ENCODE data around the gene IZUMO1. TPM values are rescaled to one million over a fixed set of nuclear protein-coding genes. Genes with fewer than 3 reads are reported as not detected.

IZUMO1 gene
- total and polyA plus RNA-seq, 2 of the 8 experiments (the other 6 are each of a cell fraction or from before 2014, with no cell fraction given): 0.33 to 1.8 TPM

- no peaks in the 10 kb centered on the region for H3K79me1 ChIP-seq (ENCODE audit: low read depth, low read length)
- H4K20me1 ChIP-seq (replicated peaks in 1 of 2; ENCODE audit: control insufficient read depth in 1 of 2, insufficient read depth in 2 of 2, low read length in 2 of 2): no peaks in the 10 kb centered on the region
- no peak overlapping the region for H2BK20ac ChIP-seq (ENCODE audit: low read length)
- no peaks in the 10 kb centered on the region for H3K27me3 ChIP-seq (replicated peaks in 1 of 4; ENCODE audit: control insufficient read depth in 3 of 4, extremely low read depth in 1 of 4, insufficient read depth in 3 of 4, low read length in 3 of 4)
- H4K5ac ChIP-seq (ENCODE audit: insufficient read length, low read depth, low read length): peak overlapping the region; percentile 51
- peak overlapping the region; percentile 67 for H3K56ac ChIP-seq (replicated peaks; ENCODE audit: insufficient read length, low read depth, low read length)
- DNase-seq (ENCODE audit: low read depth in 1 of 2, low spot score in 2 of 2): peak; percentile 98 to 99
- H3K23ac ChIP-seq (ENCODE audit: insufficient read length): no peak overlapping the region
- no peak for FAIRE-seq
- peak overlapping the region; percentile 71; the same call in 1 of the 2 replicates for H2BK5ac ChIP-seq (ENCODE audit: low read depth, low read length)
- H2BK12ac ChIP-seq (ENCODE audit: low read depth, low read length): 0 out of 2 replicates have a peak overlapping the region, but pooled peaks have one; percentile 27
- peak overlapping the region; percentile 76 to 86 (median 82) for H3K4me3 ChIP-seq (ENCODE audit: extremely low read depth in 1 of 4, insufficient read depth in 2 of 4, low read depth in 3 of 4, low read length in 4 of 4)
- ChIA-PET POLR2A (ENCODE audit: partially characterized antibody) (interaction anchor here (0.6 to 7.7 kb wide), 19 partner anchors 11 to 158 kb away, joined by 3 to 59 read pairs (median 5); partner anchors contain the start of genes CA11, FUT2, IZUMO1 and PPP1R15A), CTCF (ENCODE audit: partially characterized antibody) (interaction anchor here (0.7 to 8.2 kb wide), 9 partner anchors 13 to 68 kb away, joined by 3 to 53 read pairs (median 12); partner anchors contain the start of gene CA11)
- no peak overlapping the region for H3K4ac ChIP-seq (replicated peaks; ENCODE audit: insufficient read length, low read depth, low read length)
- no peaks in the 10 kb centered on the region for H3K79me2 ChIP-seq (ENCODE audit: control insufficient read depth in 1 of 2, insufficient read depth in 2 of 2, low read length in 2 of 2)
- no peak overlapping the region; the same call in 1 of the 2 replicates for H3K18ac ChIP-seq (ENCODE audit: extremely low read depth, low read length)
- H2AFZ ChIP-seq (ENCODE audit: low read length): 0 out of 2 replicates have a peak overlapping the region, but pooled peaks have one; percentile 30
- H3K9ac ChIP-seq (replicated peaks in 1 of 4; ENCODE audit: extremely low read depth in 1 of 4, low read depth in 3 of 4, low read length in 3 of 4): peak overlapping the region; percentile 20 to 51 (median 29); a peak in 5 of 7 replicates
- peaks cover 0 to 27% (median 7%) of the 10 kb centered on the region in 4 experiments; a peak in 6 of 7 replicates for H3K4me1 ChIP-seq (replicated peaks in 1 of 4; ENCODE audit: control insufficient read depth in 3 of 4, insufficient read depth in 4 of 4, low read length in 3 of 4)
- H3K23me2 ChIP-seq (ENCODE audit: low read depth, low read length): peaks cover 19% of the 10 kb centered on the region; the same call in 1 of the 2 replicates
- no peaks in the 10 kb centered on the region for H3K36me3 ChIP-seq (ENCODE audit: control insufficient read depth in 2 of 4, insufficient read depth in 4 of 4, low read length in 3 of 4)
- no peak overlapping the region for H2AK5ac ChIP-seq (ENCODE audit: low read depth, low read length)
- peak overlapping the region; percentile 42 for H3K14ac ChIP-seq (ENCODE audit: insufficient read length)
- H4K8ac ChIP-seq (ENCODE audit: extremely low read depth, insufficient read depth, low read length): peak overlapping the region; percentile 75
- no peak overlapping the region for H2BK15ac ChIP-seq (ENCODE audit: low read length)
- H4K91ac ChIP-seq (replicated peaks; ENCODE audit: insufficient read length, low read length): peak overlapping the region; percentile 74
- peak overlapping the region; percentile 70; the same call in 1 of the 2 replicates for H3K27ac ChIP-seq (ENCODE audit: low read depth, low read length)
- no peak overlapping the region for H2BK120ac ChIP-seq (replicated peaks; ENCODE audit: low read depth, low read length)
- H3K9me3 ChIP-seq (ENCODE audit: insufficient read depth in 2 of 2, low read depth in 1 of 2, low read length in 1 of 2): 0 out of 4 replicates have a peak, but pooled peaks cover 0 to 3% of the 10 kb centered on the region in 2 experiments
- peak overlapping the region; percentile 78 to 82 for H3K4me2 ChIP-seq (ENCODE audit: insufficient read depth in 1 of 2, low read depth in 2 of 2, low read length in 2 of 2)
- 4% methylated on average over 40 of the region's 67 CpGs; no CpG with 5 or more reads in 1 of the 2 experiments for WGBS, 2 experiments (ENCODE audit: extremely low coverage in 1 of 2, insufficient coverage in 1 of 2, insufficient read length in 1 of 2, insufficient replicate concordance in 2 of 2, low coverage in 1 of 2, low lambda C conversion rate in 2 of 2, missing lambda C conversion rate in 1 of 2)
- TF ChIP-seq SP1 (IDR thresholded peaks at IDR 0.05; ENCODE audit: low read depth, low read length) (peak; percentile 57; the same call in 1 of the 2 replicates), MAFK (IDR thresholded peaks at IDR 0.05; ENCODE audit: low read depth, low read length) (no peak), CHD2 (IDR thresholded peaks at IDR 0.05; ENCODE audit: low read length) (0 out of 2 replicates have a peak, but pooled peaks have one; percentile 38), HDAC2 (IDR thresholded peaks at IDR 0.05; ENCODE audit: borderline replicate concordance in 1 of 2, low read depth in 2 of 2, low read length in 2 of 2) (peak; percentile 61 to 64; a peak in 2 of 4 replicates), SUZ12 (IDR thresholded peaks at IDR 0.05; ENCODE audit: low read length) (peak; percentile 57; the same call in 1 of the 2 replicates), PHF8 (conservative IDR thresholded peaks at IDR 0.05; ENCODE audit: low read depth, low read length) (peak; percentile 52), GABPA (IDR thresholded peaks at IDR 0.05; ENCODE audit: borderline replicate concordance, insufficient read depth, low read length) (no peak), POU5F1 (IDR thresholded peaks at IDR 0.05; ENCODE audit: low read depth, low read length) (no peak), EP300 (IDR thresholded peaks at IDR 0.05; ENCODE audit: borderline replicate concordance in 1 of 2, low read depth in 2 of 2, low read length in 2 of 2) (no peak)
These were observed 32.6 kb downstream of the IZUMO1 start for GRCh38 chr19:48713864-48714755.
